GM18499 (cell line): ENCODE measurements around the gene TRPM8.
"Not testable (repeated sequence)": the region's sequence is repeated elsewhere in the genome, so short reads cannot be mapped to it uniquely, and the experiment has no call there.

Source experiments
- ATAC-seq: cut with Tn5 transposase; IDR thresholded peaks from one replicate; pipeline ENCODE4 v1.9.1; 2021; ENCODE audit warnings: moderate number of reproducible peaks; ENCODE audit not compliant: insufficient read depth, unreplicated experiment

The TRPM8 gene

DNA sequence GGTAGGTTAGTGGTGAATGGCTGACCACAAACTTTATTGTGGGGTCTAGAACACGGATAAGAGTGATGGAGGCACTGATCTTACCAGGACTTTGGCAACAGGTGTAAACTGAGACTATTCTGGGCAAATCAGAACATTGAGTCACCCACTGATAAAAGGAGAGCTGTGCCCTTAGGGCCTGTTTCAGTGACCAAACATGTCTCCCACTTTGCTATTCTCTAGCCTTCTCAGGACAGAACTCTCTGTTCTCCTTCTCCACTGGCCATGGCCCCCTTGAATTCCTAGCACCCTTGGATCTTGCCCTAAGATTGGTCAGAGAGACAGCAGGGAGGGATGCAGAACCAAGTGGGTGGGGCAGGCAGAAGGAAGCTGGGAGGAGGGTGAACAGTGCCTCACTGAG, 18.3 kb downstream of the TRPM8 start:
- no peak for ATAC-seq

DNA sequence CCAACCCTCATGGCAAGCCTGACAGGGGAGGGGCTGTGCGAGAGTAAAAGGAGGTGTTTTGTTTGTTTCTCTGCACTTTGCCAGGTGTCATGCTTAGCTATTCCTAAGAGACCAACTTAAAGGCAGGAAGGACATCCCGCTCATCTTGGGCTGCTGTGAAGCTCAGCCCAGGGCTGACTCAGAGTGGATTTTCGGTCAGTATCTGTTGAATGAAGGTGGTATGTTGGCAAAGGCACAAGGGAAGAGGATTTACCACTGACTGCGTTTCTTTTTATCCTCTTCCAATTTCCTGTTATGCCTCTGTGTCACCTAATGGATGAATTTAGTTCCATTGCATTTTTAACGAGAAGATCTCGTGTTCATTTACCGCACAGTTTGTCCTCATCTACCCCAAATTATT, 18.9 kb downstream of the TRPM8 start:
- no peak for ATAC-seq

DNA sequence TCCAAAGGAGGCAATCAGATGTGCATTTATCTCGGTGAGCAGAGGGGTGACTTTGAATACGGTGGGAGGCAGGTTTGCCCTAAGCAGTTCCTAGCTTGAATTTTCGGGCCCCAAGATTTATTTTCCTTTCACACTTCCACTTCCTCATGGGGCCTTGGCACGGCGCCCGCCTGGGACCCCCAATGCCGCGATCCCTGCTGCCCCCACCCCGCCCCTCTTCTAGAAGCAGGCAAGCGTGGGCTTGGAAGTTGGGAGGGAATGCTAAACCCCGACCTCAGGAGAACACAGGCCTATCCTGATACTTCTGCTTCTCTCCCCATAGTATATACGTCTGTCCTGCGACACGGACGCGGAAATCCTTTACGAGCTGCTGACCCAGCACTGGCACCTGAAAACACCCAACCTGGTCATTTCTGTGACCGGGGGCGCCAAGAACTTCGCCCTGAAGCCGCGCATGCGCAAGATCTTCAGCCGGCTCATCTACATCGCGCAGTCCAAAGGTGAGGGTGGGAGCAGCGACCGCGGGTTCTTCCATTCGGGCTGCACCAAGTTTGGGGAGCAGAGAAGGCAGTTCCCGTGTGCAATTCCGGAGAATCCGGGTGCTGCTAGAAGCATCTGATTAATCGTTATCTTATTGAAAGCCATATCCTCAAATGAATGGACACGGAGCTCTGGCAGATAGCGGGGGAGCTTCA, 21.6 kb downstream of the TRPM8 start:
- no peak for ATAC-seq

DNA sequence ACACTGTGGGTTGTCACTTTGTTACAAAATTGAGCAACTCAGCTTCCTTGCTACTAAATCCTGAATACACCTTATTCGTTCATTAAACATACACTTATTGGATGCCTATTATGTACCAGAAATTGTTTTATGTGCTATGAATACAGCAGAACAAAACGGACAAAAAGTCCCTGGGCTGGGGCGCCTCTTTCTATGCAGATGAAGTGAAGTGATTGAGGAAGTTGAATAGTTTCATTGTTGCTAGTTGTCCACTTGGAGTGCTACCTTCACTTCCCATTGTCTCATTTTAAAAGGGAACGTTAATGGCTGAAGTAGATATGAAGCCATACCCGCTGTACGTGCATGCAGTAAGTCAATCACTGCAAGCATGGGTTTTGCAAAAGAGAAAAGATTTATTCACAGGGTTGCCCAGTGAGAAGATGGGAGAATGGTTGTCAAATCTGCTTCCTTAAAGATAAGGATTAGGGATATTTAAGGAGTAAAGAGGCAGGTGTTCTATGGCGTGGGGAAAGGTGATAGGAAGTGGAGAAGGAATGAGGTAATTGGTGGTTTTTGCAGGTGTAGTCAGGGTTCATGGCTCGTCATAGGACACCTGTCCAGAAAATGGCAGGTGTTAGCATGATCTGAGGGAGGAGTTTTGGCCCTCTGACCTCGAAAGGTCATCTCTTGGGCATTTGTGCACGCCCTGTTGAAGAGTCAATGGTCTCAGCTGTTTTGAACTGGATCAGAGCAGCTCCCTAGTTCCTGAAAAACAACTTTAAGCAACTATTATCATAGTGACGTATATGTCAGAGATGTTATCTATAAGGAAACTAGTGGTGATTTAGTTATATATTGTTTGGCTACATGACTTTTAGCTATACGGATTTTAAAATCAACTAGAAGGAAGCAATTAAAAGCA, 23.5 kb downstream of the TRPM8 start:
- no peak for ATAC-seq

DNA sequence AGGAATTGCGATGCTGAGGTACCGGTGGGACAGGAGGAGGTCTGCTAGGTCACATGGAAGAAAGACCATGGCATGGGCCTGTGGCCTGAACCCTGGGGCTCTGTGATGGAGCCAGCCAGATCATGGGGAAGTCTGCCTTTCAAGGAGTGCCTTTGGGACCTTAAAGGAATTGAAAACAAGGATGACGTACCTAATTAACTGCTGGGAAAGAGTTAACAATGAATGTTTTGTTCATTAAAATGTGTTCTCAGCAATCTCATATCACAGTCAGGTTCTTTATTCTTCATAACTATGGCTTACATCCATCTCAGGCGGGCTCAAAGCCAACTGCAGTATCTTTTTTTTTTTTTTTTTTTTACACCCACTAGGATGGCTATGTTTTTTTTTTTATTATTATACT, 25.6 kb downstream of the TRPM8 start:
- no peak for ATAC-seq

DNA sequence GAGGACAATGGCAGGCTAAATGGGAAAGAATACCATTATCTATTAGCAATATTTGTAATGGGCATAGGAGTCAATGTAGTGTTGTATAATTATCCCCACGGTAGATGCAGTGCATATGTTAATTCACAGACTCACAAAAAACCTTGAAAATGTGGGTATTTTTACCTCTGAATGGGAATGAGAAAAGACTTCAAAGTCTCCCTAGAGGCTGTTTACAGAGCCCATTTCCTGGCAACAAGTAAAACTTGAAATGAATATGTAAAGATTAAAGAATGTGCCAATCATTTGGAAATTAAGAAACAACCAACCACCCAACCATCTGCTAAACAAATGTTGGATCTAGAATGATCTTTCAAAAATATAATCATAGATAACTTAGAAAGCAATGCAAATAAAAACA, 27.1 kb downstream of the TRPM8 start:
- no peak for ATAC-seq

DNA sequence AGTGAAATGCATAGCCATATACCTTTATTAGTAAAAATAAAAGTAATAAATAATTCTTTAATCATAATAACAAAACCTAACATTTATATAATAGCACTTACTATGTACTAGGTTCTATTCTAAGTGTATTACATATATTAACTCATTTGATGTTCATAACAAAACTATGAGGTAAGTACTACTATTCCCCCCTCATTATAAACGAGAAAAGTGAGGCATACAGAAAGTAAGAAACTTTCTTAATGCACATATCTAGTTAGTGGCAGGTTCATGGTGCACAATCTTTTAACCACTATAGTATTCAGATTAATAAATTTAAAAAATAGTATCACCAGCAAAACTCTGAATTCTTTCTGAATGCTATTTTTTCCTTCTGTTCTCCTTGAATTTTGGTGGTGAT, 27.5 kb downstream of the TRPM8 start:
- no peak for ATAC-seq

DNA sequence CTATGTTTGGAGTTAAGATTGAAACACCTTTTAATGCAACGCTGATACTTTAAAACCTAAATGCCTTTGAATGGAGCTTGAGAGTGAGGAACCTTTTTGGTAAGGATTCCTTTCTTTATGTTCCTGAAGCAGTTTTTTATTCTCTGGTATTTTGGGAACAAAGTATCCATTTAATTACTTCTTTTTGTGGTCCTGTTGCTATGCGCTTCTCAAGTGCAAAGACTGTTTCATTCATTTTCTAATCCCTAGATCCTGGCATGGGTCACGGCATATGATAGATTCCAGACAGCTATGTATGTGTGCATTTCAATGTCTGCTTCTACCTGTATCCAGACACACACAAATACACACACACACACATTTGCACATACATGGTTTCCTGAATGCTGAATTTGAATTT, 28.0 kb downstream of the TRPM8 start:
- no peak for ATAC-seq

DNA sequence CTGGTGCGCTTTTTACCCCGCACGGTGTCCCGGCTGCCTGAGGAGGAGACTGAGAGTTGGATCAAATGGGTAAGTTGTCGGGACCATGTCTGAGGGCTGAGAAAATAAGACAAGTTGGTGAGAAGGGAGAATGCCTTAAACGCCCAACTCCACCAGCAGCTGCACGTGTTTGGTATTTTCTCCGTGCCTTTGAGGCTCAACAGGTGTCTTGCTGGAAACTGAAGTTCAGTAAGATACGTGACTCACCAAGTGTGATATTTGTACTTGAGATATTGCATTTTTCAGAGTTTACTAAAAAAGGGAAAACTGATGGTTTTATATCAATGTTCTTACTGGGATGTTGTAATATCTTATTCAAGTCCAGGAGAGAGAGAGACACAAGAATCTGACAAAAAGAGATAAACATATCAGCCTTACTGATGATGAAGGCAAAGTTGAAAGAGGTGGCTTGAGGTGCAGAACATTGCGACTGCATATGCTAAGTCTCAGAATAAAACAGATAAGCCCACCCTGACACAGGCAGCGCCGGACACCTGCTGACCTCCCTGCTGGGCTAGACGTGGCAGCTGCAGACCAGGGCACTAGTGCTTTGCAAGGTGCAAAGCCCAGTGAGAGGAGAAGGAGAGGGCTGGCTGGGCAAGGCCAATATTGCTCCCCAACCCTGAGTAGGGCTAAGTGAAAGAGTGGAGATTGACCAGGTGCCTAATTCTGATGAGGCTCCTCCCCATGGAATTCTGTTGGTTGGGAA, 33.1 kb downstream of the TRPM8 start:
- ATAC-seq = no peak

DNA sequence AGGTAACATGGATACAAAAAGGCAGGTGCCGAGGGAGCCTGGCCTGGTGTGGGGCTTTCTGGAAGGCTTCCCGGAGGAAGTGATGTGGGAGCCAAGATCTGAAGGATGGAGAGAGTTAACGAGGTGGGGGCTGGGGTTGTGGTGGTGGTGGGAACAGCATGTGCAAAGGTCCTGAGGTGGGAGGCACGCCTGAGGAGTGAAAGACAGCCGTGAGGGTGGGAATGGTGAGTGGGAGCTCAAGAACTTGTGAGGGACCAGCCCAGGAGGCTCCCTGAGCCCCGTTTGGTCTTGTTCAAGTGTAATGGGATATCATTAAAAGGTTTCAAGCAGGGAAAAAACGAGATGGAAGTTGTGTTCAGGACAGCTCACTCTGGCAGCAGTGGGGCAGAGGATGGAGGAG, 35.2 kb downstream of the TRPM8 start:
- ATAC-seq = no peak

DNA sequence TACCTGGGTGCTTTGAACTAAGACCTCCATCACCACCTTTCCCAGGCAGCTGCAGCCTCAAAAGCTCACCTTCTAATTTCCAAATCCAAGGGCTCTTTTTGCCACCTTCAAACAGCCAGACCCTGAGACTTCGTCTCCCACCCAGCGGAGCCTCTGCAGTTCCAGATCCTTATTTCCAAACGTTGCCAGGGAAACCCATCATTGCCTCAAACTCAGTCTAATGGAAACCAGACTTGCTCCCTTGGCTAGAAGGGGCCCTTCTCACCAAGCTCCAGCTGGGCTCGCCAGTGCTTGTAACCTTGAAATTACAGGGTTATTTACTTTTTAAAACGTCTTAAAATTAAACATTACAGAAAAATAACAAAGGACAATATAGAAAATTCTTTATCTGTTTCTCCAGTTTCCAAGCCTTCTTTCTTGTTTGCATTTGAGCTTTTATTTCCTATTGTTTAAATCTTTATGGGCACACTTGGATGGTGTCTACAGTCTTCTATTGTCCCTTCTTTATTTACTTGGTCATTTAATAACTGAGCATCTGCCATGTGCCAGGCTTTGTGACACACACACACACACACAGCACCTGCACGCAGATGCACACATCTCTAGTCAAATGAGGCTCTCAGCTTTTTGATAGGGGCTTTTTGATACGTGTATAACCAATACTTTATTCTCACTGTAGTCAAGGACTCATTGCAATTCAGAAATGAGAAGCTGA, 36.1 kb downstream of the TRPM8 start:
- ATAC-seq = no peak

DNA sequence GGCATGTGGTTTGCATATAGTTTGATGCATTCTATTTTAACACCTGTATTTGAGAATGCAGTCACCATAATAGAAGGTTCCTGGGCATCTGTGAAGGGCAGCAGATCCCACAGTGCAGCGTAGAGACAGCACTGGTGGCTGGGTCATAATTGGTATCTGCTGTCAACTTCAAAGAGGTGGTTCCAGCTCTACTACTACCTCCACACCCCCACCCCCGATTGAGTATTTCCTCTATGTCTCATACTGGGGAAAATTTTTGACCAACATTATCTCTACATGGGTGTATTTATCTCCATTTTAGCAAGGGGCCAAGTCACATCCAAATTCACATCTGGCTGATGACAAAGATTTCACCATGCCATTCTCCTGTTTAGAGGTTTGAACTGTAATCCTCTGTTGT, 43.0 kb downstream of the TRPM8 start:
- ATAC-seq = no peak

DNA sequence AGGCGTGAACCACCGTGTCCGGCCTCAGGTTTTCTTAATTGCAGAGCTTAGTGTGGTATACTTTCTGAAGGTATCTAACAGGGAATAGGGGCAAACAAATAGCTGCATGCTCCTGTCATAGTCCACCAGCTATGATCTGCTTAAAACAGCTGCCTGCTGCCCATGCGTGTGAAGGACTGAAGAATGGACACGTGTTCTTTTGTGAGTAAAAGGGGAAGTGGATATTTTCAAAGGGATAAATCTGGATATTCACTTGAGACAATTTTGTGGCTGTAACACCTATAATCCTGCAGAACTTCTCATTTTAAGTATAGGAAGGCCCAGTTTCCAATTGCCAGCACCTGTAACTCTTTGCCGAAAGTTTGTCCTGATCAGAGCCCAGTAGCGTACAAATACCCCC, 44.7 kb downstream of the TRPM8 start:
- no peak for ATAC-seq

DNA sequence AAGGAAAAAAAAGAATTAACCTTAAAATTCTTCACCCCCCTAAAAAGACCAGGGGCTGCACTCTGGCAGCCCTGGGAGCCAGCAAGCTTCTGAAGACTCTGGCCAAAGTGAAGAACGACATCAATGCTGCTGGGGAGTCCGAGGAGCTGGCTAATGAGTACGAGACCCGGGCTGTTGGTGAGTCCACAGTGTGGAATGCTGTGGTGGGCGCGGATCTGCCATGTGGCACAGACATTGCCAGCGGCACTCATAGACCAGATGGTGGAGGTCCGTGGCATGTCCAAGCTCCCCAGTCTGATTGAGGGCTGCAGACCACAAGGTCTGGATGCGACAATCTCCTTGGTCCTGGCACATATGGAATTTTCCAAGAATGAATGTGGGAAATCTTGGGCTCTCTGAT, 47.4 kb downstream of the TRPM8 start:
- no peak for ATAC-seq

DNA sequence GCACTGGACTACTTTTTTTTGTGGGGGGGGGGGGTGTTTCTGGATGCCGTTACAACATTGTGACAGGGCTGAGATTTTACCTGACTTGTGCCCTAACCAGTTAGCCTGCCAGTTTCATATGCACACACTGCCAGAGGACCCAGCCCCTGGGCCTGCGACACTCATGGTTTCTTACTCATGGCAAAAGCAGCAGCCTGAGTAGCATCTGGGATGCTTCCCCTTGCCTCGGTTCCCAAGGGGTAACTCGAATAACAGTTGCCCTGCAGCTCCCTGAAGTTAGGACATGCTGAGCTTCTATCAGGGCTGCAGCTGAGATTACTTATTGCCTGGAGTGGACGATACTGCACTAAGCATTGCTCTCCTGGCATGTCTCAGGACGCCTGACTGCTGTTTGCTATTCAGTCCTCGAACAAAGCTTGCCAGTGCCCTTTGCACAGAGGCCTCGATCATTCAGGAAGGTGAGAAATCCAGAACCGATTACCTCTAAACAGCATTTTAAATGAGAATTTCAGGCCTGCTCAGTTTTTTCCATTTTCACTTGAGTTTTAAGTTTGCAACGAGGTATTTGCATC, 47.9 kb downstream of the TRPM8 start:
- no peak for ATAC-seq

DNA sequence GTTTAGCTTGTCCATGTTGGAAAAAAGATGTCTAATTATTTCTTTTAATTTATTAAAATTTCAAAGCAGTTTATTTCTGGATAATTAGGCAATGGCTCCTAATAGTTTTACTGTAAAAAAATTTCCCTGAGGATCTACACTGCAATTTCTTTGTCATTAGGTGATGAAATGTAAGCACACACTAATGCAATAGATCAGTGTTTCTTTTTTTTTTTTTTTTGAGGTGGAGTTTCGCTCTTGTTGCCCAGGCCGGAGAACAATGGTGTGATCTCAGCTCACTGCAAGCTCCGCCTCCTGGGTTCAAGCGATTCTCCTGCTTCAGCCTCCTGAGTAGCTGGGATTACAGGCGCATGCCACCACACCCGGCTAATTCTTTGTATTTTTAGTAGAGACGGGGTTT, 48.5 kb downstream of the TRPM8 start:
- not testable (repeated sequence) for ATAC-seq

DNA sequence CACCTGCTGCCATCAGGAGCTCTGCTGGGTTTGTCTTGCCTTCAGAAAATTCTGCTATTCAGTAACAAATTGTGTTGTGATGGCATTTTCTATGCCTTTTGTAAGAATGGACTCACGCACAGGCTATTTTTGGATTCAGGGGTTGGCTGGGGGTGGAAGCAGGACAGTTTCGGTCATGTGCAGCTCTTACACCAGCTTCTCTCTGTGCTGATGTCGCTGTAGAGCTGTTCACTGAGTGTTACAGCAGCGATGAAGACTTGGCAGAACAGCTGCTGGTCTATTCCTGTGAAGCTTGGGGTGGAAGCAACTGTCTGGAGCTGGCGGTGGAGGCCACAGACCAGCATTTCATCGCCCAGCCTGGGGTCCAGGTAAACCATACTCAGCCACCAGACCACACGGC, 49.2 kb downstream of the TRPM8 start:
- ATAC-seq = no peak

DNA sequence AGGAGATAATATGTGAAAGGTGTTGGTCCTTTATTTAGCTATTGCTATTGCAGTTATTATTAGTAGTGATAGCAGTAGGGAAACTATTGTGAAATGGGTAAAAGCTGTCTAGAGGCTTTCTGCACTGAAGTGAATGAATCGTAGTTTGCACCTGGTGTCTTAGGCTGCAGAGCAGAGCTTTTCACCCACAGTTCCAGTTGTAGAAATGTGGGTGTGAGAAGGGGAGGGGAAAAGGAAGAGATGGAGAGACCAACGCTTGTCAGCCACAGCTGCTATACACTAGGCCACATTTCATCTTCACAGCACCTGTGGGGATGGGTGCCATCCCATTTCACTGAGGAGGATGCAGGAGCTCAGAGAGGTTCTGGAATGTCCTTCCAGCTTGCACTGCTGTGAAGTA, 50.0 kb downstream of the TRPM8 start:
- ATAC-seq = no peak

DNA sequence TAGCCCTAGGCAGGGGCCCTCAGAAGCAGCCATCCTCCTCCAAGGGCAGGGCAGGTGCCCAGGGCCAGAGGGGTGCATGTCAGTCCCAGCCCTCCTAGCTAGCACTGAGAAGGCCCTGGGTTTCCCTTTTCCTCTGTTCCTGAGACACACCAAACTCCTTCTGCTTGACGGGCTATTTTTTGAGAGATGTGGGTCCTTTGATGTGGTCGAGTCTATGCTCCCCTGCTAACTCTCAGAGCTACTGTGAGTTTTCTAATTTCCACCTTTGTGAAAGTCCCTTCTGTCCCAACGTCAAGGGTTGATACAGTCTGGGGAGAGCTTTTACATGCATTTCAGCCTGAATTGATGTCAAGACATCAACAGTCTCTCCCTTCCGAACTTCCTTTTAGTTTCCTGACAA, 51.4 kb downstream of the TRPM8 start:
- ATAC-seq = no peak

DNA sequence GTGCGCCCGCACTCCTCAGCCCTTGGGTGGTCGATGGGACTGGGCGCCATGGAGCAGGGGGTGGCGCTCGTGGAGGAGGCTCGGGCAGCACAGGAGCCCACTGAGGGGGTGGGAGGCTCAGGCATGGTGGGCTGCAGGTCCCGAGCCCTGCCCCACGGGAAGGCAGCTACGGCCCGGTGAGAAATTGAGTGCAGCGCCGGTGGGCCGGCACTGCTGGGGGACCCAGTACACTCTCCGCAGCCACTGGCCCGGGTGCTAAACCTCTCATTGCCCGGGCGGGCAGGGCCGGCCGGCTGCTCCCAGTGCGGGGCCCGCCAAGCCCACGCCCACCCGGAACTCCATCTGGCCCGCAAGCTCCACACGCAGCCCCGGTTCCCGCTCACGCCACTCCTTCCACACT, 55.3 kb downstream of the TRPM8 start:
- not testable (repeated sequence) for ATAC-seq
